ENCODE measurements around the gene MRPS10.
"Not testable (repeated sequence)": the region's sequence is repeated elsewhere in the genome, so short reads cannot be mapped to it uniquely, and the experiment has no call there.

DNA sequence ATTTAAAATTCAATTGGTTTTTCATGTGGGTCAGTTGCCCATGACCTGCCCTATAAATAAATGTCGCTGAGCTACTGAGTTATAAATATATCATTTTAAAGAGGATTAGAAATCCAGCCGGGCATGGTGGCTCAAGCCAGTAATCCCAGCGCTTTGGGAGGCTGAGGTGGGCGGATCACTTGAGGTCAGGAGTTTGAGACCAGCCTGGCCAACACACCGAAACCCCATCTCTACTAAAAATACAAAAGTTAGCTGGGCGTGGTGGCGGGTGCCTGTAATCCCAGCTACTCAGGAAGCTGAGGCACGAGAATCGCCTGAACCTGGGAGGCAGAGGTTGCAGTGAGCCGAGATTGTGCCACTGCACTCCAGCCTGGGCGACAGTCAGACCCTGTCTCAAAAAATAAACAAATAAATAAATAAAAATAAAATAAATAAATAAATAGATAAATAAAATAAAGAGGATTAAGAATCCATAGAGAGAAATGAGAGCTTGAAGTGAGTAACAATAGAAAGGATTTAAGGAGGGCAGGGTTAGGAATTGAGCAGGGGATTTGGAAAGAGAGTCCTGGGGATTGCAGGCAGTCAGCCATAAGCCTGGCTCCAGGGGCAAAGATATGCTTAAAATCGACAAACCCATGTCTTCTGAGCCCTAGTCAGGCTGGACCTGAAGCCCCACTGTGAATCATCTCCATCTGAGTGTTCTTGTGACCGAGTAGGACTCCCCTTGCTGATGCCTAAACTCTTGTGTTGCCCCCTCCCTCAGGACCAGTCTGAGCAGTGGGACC is 15.3 kb downstream of the MRPS10 start:
- not testable (repeated sequence) for TF ChIP-seq CTCF (IDR thresholded peaks at IDR 0.05; ENCODE audit: low read depth, low read length, poor library complexity, severe bottlenecking); EZH2phosphoT487 (IDR thresholded peaks at IDR 0.05; ENCODE audit: borderline replicate concordance, low read length)
